Stimulated activated CD4-positive, alpha-beta T cell treated with anti-CD3 and anti-CD28 coated beads, Interleukin-1b, Interleukin-23, amount 100 ng/mL, for 4 hours (primary cell): Measurements from ENCODE around the gene STXBP4.

ENCODE experiments used
- DNase-seq, 2 donors: peaks; one replicate each; pipeline ENCODE4 v3.0.0-alpha.2; 2020; ENCODE audit warnings: low read depth in 2 of 2

Gene STXBP4, protein sequence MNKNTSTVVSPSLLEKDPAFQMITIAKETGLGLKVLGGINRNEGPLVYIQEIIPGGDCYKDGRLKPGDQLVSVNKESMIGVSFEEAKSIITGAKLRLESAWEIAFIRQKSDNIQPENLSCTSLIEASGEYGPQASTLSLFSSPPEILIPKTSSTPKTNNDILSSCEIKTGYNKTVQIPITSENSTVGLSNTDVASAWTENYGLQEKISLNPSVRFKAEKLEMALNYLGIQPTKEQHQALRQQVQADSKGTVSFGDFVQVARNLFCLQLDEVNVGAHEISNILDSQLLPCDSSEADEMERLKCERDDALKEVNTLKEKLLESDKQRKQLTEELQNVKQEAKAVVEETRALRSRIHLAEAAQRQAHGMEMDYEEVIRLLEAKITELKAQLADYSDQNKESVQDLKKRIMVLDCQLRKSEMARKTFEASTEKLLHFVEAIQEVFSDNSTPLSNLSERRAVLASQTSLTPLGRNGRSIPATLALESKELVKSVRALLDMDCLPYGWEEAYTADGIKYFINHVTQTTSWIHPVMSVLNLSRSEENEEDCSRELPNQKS

DNA sequence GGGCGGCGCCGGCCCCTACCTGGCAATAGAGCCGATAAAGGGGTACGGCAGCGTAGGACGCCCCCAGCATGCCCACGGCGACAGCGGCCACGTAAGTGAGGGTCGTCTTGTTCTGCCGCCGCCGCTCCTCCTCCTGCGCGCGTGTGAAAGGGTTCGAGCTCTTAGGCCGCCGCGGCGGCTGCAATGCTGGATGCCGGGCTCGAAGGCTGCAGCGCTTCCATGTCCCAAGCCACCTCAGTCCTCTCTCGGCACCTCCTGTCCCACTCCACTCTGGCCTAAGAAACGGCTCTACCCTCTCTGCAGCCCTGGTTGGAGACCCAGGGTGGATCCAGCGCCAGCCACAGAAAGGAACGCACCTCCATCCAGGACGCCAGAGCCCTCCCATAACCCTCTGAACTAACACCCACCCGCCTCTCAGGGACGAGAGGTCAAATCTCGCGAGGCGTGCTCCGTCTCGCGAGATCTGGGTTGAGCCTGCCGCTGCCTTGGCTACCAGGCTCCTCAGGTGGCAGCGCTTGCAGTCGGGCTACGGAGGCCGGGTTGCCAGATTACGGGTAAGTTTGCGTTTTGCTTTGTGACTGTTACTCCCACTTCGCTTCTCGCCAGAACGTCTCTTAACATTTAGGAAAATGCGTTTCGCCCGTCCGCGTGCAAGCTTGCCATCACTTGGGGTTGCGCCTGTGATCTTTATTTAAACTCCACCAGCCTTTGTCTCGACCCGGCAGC lies at the start of gene STXBP4, which contains the start of gene COX11:
Gene STXBP4 (plus strand): TSS at position 504 of the 726 bp plus-strand sequence. CDS start 17,455 bp downstream, outside the sequence.
Gene COX11 (minus strand): TSS at position 393 of the 726 bp plus-strand sequence. CDS start 8 bp downstream, at position 385.
- peak; percentile 90 to 91 for DNase-seq

DNA sequence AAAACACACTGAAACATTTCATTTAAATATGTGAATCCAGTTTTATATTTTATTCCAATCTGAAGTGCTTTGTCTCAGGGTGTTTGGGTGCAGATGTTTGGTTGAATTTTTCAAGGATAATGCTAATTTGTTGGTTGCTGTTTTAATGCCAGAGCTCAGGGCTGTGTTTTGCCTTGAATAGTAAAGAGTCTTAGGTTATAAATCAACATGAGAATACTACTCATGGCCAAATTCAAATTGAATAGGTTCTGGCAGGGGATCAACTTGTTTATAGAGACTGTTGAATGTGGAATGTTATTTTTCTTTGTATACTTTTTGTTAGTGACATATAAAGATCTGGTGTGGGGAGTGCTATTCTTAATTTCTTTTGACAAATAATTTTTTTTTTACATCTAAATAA lies 49.1 kb upstream of the STXBP4 start:
- DNase-seq = no peak

DNA sequence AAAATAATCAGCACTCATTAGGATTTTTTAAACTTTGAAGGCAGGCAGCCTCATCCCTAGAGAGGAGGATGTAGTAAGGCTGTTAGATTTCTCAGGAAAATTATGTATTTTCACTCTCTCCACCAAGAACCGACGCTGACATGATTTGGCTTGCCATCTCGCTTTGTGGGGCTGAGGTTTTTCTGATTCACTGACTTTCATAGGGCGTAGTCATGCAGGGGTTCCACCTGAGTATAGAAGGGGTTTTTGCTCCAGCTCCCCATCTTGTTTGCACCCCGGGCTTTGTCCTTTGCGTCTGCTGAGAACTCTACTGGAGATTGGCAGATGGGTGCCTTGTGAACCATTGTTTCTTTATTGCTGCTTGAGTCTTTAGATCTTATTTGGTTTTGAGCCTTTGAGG lies 47.7 kb upstream of the STXBP4 start:
- DNase-seq = no peak

DNA sequence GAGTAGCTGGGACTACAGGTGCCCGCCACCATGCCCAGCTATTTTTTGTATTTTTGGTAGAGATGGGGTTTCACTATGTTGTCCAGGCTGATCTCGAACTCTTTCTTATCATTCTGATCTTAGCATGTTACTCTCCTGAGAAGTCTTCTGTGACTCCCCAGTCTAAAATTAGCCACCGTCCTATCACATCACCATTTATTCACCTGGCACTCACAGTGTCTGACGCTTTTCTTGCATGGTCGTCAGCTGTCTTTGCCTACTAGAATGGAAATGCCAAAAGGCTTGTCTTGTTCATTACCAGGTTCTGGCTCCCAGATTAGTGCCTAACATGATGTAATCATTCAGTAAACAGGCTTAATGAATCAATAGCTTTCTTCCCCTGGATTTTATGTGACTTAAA lies 44.2 kb upstream of the STXBP4 start:
- DNase-seq = no peak

DNA sequence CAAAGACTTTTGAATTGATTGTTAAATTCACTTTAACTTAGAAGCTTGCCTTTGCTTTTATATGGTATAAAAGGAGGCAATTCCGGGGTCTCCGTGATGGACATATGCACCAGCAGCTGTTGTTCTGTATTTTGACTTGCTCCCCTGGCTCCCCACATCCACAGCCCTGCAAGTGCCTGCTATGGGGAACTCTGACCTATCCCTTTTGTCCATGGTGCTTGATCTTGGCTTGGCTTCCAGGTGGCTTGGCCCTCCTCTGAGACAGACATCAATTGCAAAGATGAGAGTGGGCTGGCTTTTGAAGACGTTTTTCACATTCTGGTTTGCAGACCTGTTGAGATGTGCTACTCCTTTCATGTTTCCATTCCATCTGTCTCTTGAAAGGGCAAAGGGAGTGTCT lies 41.0 kb upstream of the STXBP4 start:
- no peak for DNase-seq

DNA sequence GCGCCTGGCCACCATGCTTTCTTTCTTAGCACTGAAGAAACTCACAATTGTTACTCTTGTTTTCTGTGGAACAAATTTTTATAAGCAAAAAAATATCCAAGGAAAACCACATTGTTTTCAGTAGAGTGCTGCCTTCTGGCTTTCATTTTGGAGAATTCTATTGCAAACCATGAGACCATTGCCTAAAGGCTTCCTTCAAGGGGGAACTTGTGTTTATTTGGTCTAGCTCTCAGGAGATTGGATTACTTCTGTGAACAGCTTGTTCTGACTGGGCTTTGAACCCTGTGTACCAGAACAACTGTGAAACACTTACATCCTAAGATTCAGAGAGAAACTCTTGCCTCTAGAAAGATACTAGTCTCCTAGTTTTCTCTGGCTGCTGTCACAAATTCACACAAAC lies 35.9 kb upstream of the STXBP4 start:
- no peak for DNase-seq

DNA sequence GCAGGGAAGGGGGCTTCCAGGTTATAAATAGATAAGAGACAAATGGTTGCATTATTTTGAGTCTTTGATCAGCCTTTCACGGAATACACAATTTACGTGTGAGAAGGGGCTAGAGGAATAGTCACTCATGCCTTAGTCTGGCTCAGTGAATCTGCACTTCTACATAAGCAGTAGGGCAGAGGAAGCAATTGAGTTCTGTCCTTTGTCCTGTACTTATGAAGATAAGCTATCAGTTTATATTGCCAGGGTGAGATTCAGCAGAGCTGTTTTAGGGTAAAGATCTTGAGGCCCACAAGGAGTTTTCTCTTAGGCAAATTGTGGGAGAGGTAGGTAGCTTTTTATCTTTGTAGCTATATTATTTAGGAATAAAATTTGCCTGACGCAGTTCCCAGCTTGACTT lies 34.6 kb upstream of the STXBP4 start:
- no peak for DNase-seq

DNA sequence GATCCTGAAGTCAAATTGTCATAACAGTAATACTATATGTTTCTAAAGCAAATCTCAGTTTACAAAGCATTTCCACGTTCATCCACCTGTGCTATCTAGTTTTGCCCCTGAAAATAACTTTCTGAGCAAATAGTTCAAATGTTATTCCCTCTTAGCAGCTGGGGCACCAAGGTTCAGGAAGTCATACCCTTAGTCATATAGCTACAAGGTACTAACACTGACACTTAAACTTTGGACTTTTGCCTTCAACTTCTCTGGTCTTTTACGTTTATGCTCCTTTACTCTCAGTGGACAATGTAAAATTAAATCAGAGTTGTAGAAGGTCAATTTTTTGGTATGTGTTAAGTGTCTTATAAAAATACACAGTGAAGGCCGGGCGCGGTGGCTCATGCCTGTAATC lies 33.1 kb upstream of the STXBP4 start:
- DNase-seq = no peak

DNA sequence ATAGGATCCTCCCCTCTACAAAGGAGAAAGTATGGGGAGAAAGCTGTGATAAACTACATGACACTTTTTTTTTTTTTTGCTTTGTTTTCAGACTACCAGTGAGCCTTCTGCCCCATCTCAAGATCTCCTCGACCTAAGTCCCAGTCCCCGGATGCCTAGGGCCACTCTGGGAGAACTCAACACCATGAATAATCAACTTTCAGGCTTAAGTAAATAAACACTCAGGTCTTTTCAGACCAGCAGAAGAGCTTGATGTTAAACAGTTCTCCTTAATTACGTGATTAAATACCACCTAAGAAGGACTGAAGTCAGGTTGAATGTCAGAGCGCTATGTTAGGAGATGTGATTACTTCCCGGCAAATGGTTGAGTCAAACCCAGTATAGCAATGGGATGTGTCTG lies 31.5 kb upstream of the STXBP4 start:
- DNase-seq = no peak

DNA sequence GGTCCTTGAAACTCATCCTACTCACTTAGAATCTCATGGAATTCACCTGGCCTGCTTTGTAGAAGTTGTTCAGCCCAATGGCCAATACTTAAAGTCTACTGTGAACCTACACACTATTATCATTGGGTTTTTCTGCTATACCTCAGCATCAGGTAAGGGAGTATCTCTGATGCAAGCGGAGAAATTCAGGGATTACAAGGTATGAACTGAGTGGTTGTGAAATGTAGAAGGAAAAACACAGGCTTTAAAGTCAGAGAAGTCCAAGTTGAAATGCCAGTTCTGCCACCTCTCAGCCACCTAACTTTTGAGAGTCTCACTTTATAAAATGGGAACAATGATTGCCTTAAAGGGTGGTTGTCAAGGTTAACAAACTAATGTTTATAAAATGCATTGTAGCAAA lies 31.1 kb upstream of the STXBP4 start:
- DNase-seq = no peak

DNA sequence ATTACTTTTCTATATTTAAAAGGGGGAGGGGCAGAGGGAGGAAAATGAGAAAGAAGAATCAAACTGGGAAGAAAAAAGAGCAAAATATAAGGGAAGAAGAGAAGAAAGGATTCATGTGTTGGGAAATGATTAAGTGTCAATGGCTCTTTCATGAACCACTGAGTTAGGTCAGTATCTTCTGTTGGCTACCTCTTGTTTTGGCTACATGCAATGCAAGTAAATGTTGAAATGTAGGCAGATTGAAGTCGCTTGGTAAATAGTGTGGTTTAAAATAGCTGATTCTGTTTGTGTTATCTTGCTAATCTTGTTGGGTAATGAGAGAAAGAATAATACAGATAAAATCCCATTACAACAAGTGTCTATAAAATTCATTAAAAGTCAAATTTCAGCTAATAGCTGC lies 27.3 kb upstream of the STXBP4 start:
- DNase-seq = no peak

DNA sequence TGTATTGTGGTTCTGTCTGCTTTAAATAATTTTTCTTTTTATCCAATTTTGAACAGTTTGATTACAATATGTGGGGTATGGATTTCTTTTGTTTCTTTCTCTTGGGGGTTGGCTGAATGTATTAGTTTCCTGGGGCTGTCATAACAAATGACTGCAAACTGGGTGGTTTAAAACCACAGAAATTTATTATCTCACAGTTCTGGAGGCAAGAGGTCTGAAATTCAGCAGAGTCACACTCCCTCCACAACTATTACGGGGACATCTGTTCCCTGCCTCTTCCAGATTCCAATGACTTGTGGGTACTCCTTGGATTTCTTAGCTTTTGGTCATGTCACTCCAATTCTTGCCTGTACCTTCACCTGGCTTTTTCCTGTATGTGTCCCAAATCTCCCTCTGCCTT lies 23.8 kb upstream of the STXBP4 start:
- DNase-seq = no peak

DNA sequence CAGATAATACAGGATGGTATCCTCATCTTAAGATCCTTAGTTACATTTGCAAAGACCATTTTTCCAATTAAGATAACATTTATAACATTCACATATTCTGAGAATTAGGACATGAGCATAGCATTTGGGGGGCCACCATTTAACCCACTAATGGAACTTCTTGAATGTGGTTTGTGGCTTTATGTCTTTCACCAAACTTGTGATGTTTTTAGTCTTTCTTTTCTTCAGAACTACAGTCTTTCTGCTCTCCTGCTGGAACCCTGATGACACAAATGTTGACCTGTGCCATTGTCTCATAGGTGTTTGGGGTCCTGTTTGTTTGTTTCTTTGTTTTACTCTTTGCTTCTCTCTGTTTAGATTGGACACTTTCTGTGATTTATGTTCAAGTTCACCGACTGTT lies 23.3 kb upstream of the STXBP4 start:
- DNase-seq = no peak

DNA sequence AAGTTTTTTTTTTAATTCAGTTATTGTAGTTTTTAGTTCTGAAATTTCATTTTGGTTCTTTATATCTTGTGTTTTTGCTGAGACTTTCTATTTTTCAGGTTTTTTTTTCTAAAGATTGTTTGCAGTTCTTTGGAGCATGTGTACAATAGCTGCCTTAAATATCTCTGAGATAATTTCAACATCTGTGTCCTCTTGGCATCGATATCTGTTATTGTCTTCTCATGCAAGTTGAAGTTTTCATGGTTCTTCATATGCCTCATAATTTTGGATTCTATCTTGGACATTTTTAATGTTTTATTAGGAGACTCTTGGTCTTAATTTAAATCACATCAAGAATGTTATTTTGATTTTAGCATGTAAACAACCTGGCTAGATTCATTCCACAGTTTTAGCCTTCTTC lies 22.9 kb upstream of the STXBP4 start:
- no peak for DNase-seq

DNA sequence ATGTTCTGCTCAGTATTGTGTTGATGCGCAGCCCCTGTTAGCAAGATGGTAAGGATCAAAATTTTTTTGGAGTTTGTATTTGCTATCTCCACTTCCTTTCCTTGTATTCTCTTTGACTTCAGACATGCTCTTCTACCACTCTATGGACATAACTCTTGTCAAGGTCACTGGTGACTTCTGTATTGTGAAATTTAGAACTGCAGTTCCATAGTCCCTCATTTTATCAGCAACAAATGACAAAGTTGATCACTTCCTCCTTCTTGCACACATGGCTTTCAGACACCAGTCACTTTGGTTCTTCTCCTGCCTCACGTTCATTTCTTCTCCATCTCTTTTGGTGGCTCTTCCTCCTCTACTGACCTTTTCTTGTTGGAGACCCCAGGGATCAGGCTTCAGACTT lies 21.2 kb upstream of the STXBP4 start:
- no peak for DNase-seq

DNA sequence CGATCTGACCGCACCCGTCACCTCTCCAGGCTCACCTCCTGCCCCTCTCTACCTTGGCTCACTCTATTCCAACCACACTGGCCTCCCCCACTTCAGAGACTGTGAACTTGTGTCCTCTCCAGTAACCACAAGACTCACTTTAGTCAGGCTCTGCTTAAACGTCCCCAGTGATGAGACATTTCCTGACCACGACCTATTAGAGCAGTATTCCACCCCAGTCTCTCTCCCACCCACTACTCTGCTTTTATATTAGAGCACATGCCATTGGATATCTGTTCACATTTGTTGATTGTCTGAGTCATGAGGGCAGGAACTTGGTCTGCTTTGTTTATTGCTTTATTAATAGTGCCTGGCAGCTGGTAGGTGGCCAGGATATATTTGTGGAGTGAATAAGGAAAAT lies 20.2 kb upstream of the STXBP4 start:
- DNase-seq = no peak

DNA sequence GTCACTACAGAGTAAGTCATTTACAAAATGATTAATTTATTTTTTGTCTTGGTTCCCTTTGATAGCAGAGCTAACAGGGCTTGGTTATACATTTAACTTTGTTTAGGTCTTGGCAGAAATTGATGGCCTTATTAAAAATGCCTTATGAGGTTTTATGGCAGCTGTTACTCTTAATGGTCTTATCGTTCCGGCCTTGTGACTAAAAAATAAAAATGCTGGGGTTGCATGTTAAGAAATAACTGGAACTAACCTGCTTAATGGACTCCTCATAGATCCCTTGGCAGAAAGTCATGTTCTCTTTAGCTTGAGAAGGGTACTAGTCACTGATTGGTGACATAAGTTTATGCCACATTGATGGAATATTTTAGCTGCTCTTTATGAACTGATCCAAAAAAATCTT lies 18.4 kb upstream of the STXBP4 start:
- no peak for DNase-seq

DNA sequence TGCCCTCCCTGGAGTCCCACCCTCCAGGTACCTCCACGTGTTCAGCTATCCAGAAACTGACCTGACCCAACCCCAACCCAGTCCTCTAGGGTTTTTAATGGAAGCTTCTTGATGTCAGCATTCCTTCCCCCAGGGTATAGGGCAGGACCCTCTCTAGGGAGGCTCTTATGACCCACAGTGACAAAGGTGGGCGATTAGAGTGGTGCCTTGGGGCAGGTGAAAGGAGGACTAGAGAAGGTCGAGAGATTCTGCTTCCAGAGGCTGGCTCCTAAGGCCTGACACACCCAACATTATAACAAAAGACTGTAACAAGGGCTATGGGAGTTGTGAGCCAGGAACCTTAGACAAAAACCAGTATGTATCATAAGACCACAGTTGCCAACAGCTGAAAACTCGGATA lies 17.3 kb upstream of the STXBP4 start:
- DNase-seq = no peak

DNA sequence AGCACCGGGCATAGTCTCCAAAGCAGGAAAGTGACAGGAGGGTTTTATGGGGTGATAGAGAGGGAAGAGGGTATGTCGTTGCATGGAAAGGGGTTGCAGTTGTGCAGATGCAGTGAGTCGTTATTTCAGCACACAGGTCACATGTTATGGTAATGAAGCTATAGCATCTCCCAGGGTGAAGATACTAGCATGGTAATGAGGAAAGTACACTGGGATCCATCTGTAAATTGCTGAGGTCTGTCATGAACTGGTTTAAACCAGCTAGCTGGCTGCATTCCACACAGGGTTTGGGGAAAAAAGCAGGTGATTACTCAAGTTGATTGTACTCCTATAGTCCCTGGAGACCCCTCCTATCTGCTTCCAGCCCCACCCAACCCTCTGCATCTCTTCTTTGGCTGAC lies 11.8 kb upstream of the STXBP4 start:
- DNase-seq = no peak

DNA sequence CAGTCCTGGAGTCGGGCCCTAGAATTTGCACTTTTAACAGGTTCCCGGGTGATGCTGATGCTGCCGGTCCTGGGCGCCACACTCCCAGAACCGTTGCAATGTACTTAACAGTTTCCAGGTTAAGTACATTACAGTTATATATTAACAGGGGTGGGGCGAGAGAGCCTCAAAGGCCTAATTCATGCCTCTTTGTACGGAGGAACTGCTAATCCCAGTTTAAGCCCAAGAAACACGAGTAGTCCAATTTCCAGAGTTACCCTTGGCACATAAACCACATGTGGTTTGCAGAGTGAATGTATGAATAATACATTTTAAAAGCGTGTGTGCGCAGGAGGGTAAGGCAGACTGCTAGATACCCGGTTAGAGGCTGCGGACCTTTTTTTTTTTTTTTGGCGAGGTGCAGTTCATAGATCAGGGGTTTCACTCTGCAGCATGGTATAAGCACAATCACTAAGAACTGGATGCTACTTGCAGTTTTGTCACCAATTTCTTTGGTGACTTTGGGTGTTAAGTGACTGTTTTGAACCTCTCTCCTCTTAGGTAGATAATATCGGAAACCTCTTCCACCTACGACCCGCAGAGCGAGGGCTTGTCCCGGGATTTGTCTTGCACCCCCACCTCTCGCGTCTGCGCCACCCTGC lies 824 bp upstream of the STXBP4 start:
- DNase-seq = peak in 1 of 2 donors; percentile 40

DNA sequence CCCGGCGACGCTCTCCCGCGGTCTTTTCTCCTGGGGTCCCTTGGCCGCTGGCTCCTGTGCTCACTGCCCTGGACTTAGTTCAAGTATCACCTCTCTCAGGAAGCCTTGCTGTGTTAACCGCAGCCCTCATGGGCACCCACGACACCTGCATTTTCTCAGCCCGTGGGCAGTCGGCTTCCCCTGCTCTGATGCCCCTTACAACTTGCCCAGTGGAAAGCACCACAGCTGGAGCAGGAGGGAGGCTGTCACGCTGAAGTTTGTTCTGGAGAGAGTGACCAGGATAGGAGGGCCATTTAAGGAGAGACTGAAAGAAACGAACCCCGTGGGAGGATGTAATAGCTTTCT lies 395 bp downstream of the STXBP4 start:
- no peak for DNase-seq
